Esophagus muscularis mucosa (tissue), 4 donors: ENCODE results near the gene TNFRSF6B.

Experiments used
- EP300 ChIP-seq: sonication (generic); formaldehyde crosslinking; IDR thresholded peaks from one replicate; pipeline ENCODE4 v1.6.1; 2017; ENCODE audit warnings: antibody characterized with exemption
- POLR2AphosphoS5 ChIP-seq, 2 donors: sonication (generic); formaldehyde crosslinking; IDR thresholded peaks; one replicate each; pipeline ENCODE4 v1.6.1; 2017; ENCODE audit warnings: antibody characterized with exemption in 2 of 2
- TF ChIP-seq, protein P1 (sequence below), 3 experiments: fragments of 200-600 bp in 2 of 3; fragments of 450-650 bp in 1 of 3; sonication (generic) in 2 of 3; IDR thresholded peaks; one replicate each; pipeline ENCODE4 v1.5.1; 2017 to 2019; ENCODE audit warnings: antibody characterized with exemption in 3 of 3, mild to moderate bottlenecking in 2 of 3, moderate library complexity in 1 of 3

DNA sequence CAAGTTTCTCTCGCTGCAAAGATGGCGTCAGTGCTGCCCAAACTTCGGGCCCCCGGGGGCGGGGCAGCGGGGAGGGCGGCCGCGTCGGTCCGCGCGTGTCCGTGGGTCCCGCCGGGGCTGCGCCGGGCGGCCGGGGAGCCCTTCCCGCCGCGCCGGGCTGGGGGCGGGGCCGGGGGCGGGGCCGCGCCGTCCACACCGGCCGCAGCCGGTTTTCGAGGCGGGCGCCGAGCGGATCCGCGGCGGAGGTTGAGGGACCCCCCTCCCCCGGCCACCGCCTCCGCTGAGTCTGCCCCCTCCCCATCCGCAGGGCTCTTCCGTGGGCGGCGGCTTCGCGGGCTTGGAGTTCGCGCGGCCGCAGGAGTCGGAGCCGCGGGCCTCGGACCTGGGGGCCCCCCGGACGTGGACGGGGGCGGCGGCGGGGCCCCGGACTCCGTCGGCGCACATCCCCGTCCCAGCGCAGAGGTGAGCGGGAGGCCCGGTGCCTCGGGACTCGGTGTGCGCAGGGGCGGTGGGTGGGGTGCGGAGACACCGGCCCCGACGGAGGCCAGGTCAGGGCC lies 43.7 kb downstream of the TNFRSF6B start:
- TF ChIP-seq, protein P1, sequence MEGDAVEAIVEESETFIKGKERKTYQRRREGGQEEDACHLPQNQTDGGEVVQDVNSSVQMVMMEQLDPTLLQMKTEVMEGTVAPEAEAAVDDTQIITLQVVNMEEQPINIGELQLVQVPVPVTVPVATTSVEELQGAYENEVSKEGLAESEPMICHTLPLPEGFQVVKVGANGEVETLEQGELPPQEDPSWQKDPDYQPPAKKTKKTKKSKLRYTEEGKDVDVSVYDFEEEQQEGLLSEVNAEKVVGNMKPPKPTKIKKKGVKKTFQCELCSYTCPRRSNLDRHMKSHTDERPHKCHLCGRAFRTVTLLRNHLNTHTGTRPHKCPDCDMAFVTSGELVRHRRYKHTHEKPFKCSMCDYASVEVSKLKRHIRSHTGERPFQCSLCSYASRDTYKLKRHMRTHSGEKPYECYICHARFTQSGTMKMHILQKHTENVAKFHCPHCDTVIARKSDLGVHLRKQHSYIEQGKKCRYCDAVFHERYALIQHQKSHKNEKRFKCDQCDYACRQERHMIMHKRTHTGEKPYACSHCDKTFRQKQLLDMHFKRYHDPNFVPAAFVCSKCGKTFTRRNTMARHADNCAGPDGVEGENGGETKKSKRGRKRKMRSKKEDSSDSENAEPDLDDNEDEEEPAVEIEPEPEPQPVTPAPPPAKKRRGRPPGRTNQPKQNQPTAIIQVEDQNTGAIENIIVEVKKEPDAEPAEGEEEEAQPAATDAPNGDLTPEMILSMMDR (IDR thresholded peaks at IDR 0.05), result no peak
- TF ChIP-seq POLR2AphosphoS5 (IDR thresholded peaks at IDR 0.05), result no peak
- TF ChIP-seq EP300, result no peak
